ENCODE results near the gene LSAMP. TPM values are rescaled to one million over a fixed set of nuclear protein-coding genes. Genes with fewer than 3 reads are reported as not detected.

Gene LSAMP
- total RNA-seq (2014; rRNA removed; shearing (Covaris generic); ENCODE audit: low replicate concordance), result 0.16 and 1.2 TPM in 2 replicates

GRCh38 chr3:116445311-116445841, at the start of gene LSAMP:
TSS of gene LSAMP (minus strand) at chr3:116445487.
- Histone ChIP-seq H3K27me3 (peaks cover 6% of the 10 kb centered on the region), H3K9me3 (no peaks in the 10 kb centered on the region), H3K4me3 (peak within 1 kb of the TSS; percentile 29), H3K36me3 (no peaks in the 10 kb centered on the region)
- DNase-seq, result peak; percentile 43

DNA sequence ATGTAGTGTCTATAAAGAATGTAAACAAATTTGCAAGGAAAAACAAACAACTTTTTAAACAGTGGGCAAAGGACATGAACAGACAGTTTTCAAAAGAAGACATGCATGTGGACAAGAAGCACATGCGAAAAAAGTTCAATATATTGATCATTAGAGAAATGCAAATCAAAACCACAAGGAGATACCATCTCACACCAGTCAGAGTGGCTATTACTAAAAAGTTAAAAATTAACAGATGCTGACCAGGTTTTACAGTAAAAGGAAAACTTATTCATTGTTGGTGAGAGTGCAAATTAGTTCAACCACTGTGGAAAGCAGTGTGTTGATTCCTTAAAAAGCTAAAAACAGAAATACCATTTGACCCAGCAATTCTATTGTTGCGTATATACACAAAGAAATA, 47.1 kb upstream of the LSAMP start:
- Histone ChIP-seq H3K4me3 (no peak overlapping the region), H3K9me3 (no peaks in the 10 kb centered on the region; the same call in 1 of the 2 replicates), H3K36me3 (no peaks in the 10 kb centered on the region), H3K27me3 (no peaks in the 10 kb centered on the region)
- no peak for DNase-seq

DNA sequence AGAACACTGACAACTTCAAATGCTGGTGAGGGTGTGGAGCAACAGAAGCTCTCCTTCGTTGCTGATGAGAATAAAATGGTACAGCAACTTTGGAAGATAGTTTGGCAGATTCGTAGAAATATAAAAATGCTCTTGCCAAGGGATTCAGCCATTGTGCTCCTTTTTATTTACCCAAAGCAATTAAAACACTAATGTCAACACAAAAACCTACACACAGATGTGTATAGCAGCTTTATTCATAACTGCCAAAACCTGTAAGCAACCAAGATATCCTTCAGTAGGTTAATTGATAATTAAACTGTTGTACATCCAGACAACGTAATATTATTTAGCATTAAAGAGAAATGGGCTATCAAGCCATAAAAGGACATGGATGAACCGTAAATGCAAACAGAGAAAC, 37.8 kb upstream of the LSAMP start:
- Histone ChIP-seq H3K4me3 (no peak overlapping the region), H3K9me3 (no peaks in the 10 kb centered on the region), H3K27me3 (no peaks in the 10 kb centered on the region), H3K36me3 (no peaks in the 10 kb centered on the region)
- DNase-seq, result no peak

DNA sequence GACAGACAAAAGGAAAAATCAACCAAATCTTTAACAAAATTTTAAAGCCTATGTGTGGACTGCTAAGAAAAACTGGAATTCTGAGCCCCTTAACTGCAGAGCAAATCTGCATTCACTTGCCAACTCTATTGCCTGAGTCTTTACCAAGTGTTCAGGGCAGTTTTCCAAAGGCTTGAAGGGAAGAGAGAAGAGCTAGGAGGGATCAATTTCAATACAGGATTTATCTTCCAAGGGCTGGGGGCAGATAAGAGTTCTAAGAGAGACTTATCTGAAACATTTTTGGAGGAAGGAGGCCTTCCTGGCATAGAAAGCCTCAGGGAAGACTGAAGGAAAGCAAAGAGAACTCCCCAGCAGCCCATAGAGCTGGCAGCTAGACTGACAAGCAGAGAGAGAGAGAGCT, 31.4 kb upstream of the LSAMP start:
- Histone ChIP-seq H3K36me3 (no peaks in the 10 kb centered on the region), H3K4me3 (no peak overlapping the region), H3K27me3 (no peaks in the 10 kb centered on the region), H3K9me3 (no peaks in the 10 kb centered on the region)
- DNase-seq, result no peak

- H3K9me3 ChIP-seq, result no peaks in the 10 kb centered on the region
- no peak for DNase-seq
- no peak overlapping the region for H3K4me3 ChIP-seq
- H3K27me3 ChIP-seq, result no peaks in the 10 kb centered on the region
- no peaks in the 10 kb centered on the region for H3K36me3 ChIP-seq
Measured at GRCh38 chr3:116474801-116475200, 29.5 kb upstream of the LSAMP start.

- Histone ChIP-seq H3K36me3 (no peaks in the 10 kb centered on the region), H3K4me3 (no peak overlapping the region), H3K9me3 (no peaks in the 10 kb centered on the region), H3K27me3 (no peaks in the 10 kb centered on the region)
- no peak for DNase-seq
Measured at GRCh38 chr3:116474032-116474780, 28.9 kb upstream of the LSAMP start.

DNA sequence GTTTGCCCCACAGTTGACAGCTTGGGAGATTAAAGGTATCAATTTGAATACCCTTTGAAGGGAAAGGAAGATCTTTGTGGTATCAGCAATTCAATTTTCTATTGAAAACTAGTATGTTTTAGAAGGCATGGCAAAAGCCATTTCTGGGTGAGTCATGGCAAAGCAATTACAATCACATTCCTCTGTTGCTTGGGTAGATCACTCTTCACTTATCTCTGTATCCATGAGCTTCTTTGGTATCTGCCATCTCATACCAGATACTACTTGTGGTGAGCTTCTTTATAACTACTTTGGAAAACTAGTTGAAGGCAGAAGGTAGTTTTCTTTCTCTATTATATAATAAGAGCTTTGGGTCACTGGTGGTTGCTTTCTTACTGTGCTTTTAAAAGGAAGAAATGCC, 28.3 kb upstream of the LSAMP start:
- Histone ChIP-seq H3K27me3 (no peaks in the 10 kb centered on the region), H3K36me3 (no peaks in the 10 kb centered on the region), H3K4me3 (no peak overlapping the region), H3K9me3 (no peaks in the 10 kb centered on the region)
- DNase-seq, result no peak

- Histone ChIP-seq H3K36me3 (no peaks in the 10 kb centered on the region), H3K4me3 (no peak overlapping the region), H3K9me3 (no peaks in the 10 kb centered on the region), H3K27me3 (no peaks in the 10 kb centered on the region)
- DNase-seq, result no peak
Measured at GRCh38 chr3:116470605-116471197, 25.4 kb upstream of the LSAMP start.

- H3K27me3 ChIP-seq, result no peaks in the 10 kb centered on the region
- no peaks in the 10 kb centered on the region for H3K9me3 ChIP-seq
- no peak overlapping the region for H3K4me3 ChIP-seq
- H3K36me3 ChIP-seq, result no peaks in the 10 kb centered on the region
- DNase-seq, result no peak
Measured at GRCh38 chr3:116469546-116469945, 24.3 kb upstream of the LSAMP start.

GRCh38 chr3:116464276-116464798, 19.1 kb upstream of the LSAMP start:
- H3K27me3 ChIP-seq, result no peaks in the 10 kb centered on the region
- no peak for DNase-seq

GRCh38 chr3:116453666-116454346, 8.5 kb upstream of the LSAMP start:
- Histone ChIP-seq H3K9me3 (no peaks in the 10 kb centered on the region), H3K4me3 (no peak overlapping the region), H3K36me3 (no peaks in the 10 kb centered on the region), H3K27me3 (no peaks in the 10 kb centered on the region)
- DNase-seq, result no peak

More at GRCh38 chr3:116464276-116464798, 19.1 kb upstream of the LSAMP start:
- Histone ChIP-seq H3K4me3 (no peak overlapping the region), H3K36me3 (no peaks in the 10 kb centered on the region), H3K9me3 (no peaks in the 10 kb centered on the region)

- no peaks in the 10 kb centered on the region for H3K9me3 ChIP-seq
- H3K4me3 ChIP-seq, result no peak overlapping the region
- no peaks in the 10 kb centered on the region for H3K27me3 ChIP-seq
- DNase-seq, result no peak
- H3K36me3 ChIP-seq, result no peaks in the 10 kb centered on the region
Measured at GRCh38 chr3:116449546-116450350, 4.5 kb upstream of the LSAMP start.

DNA sequence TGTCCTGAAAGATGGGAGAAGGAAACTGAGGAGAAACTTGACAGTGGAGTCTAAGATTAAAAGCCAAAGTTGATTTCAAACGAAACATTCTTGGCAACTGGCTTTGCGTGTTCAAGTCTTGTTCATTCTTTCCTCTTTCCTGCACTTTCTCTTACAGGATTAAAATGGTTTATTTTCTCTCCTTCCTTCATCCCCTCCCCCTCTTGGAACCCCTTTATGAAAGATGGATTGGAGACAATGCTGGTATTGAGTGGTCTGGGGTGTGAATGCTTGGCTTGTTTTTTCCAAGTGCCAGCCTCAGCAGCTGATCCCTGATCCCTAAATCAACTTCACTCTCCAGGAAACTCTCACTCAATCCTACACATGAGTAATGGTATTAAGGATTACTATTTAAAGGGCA, 703 bp upstream of the LSAMP start:
- Histone ChIP-seq H3K9me3 (no peaks in the 10 kb centered on the region), H3K36me3 (no peaks in the 10 kb centered on the region), H3K4me3 (no peak overlapping the region), H3K27me3 (peaks cover 6% of the 10 kb centered on the region)
- no peak for DNase-seq

DNA sequence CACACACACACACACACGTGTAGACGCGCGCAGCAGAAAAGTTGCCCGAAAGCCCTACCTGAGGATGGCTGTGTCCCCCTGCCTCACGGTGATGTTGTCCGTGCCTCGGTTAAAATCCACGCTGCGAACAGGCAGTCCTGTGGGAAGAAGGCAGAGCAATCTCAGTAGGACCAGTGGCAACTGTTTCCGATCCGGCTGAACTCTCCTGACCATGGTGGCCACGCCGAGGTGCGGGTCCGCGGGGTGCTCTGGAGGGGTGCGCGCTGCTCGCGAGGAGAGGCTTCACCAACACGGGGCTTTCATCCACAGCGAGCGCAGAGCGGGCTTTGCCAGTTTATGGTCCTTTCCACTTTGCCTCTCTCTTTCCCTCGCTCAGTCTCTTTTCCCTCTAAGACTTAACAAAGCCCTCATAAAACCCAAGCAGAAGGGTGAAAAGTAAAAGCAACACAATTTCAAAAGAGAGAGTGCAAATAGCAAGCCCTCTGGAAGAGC, 422 bp downstream of the LSAMP start:
- peak; percentile 18 for DNase-seq

DNA sequence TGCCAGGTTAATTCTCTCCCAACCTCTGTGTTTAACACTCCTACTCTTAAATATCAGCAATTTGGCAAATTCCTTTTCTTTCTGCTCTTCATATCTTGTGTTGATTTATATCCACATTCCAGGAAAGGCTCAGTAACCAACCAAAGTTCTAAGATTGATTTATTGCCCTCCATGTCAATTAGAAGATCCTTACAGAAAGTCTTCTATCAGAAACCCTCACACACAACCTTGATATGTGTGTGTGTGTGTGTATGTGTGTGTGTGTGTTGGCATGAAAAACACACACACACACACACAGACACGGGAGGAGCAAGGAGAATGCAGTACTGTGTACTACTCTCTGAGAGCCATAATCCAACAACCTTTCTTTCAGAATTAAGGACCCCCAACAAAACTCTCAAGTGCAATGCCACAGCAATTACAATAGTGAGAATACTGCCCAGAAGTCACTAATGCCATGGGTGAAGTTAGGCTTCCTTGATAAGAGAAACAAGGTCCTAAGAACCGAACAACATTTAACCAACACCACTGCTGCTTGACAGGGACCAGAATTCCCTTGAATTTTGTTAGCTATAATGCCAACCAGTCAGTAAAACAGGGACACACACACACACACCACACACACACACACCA, 1.1 kb downstream of the LSAMP start:
- peak overlapping the region; percentile 29 for H3K4me3 ChIP-seq
- peaks cover 6% of the 10 kb centered on the region for H3K27me3 ChIP-seq
- no peaks in the 10 kb centered on the region for H3K36me3 ChIP-seq
- no peak for DNase-seq
- H3K9me3 ChIP-seq, result no peaks in the 10 kb centered on the region

More for the DNA sequence above, 422 bp downstream of the LSAMP start:
- no peaks in the 10 kb centered on the region for H3K36me3 ChIP-seq
- no peaks in the 10 kb centered on the region for H3K9me3 ChIP-seq
- H3K4me3 ChIP-seq, result peak overlapping the region; percentile 29
- peaks cover 6% of the 10 kb centered on the region for H3K27me3 ChIP-seq

DNA sequence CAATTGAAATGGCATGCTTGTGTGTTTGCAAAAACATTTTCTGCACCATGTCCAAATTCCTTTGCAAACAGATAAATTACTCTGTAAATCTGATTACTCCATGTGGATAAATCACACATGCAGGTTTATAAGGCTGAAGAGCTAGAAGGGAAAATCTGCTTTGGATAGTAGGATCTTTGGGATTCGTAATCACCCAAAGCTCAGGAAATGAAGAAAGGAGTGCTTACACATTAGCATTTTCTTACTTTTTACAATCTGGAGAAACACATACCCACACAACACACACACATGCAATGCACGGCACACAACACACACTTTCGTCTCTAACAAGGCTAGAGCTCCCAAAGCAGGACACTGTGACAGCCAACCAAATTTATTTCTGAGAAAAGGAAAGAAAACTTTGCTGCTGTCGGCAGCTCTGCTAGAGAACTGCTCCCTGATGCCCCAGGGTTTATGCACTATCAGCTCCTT, 2.1 kb downstream of the LSAMP start:
- DNase-seq, result no peak
- Histone ChIP-seq H3K27me3 (peaks cover 6% of the 10 kb centered on the region), H3K4me3 (no peak overlapping the region), H3K36me3 (no peaks in the 10 kb centered on the region), H3K9me3 (no peaks in the 10 kb centered on the region)

All from MG63 (cell line).